NCI-H446 treated with DMSO at 0.1 percent for 48 hours (cell line): ENCODE results near the gene SMYD3.

Experiments
- DNase-seq: peaks from one replicate; lab custom pipeline; 2025; lab: John Stamatoyannopoulos, UW

SMYD3 gene

GRCh38 chr1:246462986-246463385 lies 44.1 kb downstream of the SMYD3 start:
- DNase-seq = no peak

GRCh38 chr1:246460406-246460805 lies 46.7 kb downstream of the SMYD3 start:
- no peak for DNase-seq

- no peak for DNase-seq
Measured at GRCh38 chr1:246459221-246459620, 47.9 kb downstream of the SMYD3 start.

GRCh38 chr1:246455476-246455875 lies 51.6 kb downstream of the SMYD3 start:
- DNase-seq = no peak

- DNase-seq = no peak
Measured at GRCh38 chr1:246454655-246455054, 52.4 kb downstream of the SMYD3 start.

DNA sequence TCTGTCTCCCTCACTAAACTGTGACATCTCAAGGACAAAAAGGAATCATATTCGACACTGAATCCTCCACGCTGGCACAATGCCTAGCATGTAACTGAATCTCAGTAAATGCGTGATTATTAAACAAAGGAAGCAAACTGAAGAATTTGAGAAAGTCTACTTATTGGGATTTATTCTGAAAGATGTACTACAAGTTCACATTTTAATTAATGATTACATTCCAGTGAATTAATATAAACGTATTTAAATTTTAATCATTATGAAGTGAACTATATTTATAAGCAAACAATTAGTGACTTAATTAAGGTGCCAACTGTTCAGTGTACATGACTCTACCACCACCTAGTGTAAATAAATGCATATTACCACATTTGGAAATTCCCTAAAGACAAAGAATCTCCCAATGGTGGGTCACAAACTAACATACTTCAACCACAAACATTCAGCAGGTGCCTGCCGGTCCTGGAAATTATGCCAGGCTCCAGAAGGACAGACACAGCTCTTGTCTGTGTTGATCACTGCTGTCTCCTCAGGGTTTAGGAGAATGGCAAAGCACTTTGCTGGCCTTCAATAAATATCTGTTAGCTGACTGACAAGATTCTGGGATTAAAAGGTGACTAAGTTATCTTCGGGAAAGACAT lies 56.3 kb downstream of the SMYD3 start:
- peak; percentile 25 for DNase-seq

DNA sequence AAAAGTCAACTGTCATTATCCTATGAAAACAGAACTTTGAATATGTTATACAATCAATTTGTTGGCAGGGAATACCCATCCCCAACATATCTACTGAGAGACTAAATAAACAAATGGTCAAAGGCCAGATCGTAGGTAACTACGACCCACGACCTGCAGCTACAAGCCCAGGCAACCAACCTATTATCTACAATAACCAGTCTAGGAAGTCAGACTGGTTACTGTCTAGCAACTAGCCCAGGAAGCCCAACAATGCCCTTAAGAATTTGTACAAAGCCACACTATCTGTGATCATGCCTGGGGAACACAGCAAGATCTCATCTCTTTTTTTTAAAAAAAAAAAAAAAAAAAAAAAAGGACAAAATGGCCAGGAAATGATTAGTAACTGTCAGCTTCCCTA lies 58.7 kb downstream of the SMYD3 start:
- no peak for DNase-seq

GRCh38 chr1:246447501-246447900 lies 59.6 kb downstream of the SMYD3 start:
- no peak for DNase-seq

GRCh38 chr1:246445503-246445902 lies 61.6 kb downstream of the SMYD3 start:
- no peak for DNase-seq

DNA sequence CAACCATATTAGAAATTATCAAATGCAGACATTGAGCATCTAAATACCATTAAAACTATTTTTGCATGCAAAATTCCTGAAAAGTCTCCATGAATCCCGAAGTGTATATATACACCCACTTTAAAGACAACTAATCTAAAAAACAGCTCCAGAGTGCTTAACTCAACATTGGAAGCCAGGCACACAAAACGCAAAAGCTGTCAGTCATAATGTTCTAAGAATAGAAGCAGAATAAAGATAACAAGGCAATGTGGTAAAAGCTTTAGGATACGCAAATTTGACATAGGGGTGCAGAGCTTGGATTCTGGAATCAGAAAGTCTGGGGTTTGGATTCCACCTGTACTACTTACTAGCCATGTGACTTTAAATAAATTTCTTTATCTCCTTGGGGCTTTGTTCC lies 62.5 kb downstream of the SMYD3 start:
- DNase-seq = no peak

GRCh38 chr1:246437961-246438360 lies 69.1 kb downstream of the SMYD3 start:
- DNase-seq = no peak

DNA sequence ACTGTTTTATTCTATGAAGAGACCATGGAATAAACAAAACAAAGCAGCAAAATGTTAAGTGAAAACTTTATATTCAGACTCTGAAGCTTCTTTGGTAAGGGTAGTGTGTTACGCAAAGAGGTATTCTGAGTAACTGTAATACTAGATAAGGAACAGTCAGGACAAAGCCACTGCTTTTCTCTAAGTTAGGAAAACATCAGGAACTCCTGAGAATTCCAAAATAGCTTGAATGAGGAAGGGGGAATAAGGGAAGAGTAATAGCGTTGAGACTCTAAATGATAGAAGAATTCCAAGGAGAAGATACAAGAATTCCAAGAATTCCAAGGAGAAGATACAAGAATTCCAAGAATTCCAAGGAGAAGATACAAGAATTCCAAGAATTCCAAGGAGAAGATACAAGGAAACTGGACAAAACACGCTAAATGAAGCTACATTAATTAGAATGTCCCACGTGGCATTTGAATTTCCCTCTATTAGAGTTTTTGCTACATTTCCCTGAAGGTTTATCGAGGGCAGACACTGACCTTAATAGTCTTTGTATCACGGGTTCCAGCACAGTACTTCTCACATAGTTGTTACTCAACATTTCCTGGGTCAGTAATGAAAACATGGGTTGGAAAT lies 71.5 kb downstream of the SMYD3 start:
- no peak for DNase-seq

DNA sequence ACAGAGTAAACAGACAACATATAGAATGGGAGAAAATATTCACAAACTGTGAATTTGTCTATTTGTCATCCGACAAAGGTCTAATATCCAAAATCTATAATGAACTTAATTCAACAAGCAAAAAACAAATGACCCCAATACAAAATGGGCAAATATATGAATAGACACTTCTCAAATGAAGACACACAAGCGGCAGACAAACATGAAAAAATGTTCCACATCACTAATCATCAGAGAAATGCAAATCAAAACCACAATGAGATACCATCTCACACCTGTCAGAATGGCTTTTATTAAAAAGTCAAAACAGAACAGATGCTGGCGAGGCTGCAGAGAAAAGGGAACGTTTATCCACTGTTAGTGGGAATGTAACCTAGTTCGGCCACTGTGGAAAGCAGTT lies 72.7 kb downstream of the SMYD3 start:
- DNase-seq = no peak

DNA sequence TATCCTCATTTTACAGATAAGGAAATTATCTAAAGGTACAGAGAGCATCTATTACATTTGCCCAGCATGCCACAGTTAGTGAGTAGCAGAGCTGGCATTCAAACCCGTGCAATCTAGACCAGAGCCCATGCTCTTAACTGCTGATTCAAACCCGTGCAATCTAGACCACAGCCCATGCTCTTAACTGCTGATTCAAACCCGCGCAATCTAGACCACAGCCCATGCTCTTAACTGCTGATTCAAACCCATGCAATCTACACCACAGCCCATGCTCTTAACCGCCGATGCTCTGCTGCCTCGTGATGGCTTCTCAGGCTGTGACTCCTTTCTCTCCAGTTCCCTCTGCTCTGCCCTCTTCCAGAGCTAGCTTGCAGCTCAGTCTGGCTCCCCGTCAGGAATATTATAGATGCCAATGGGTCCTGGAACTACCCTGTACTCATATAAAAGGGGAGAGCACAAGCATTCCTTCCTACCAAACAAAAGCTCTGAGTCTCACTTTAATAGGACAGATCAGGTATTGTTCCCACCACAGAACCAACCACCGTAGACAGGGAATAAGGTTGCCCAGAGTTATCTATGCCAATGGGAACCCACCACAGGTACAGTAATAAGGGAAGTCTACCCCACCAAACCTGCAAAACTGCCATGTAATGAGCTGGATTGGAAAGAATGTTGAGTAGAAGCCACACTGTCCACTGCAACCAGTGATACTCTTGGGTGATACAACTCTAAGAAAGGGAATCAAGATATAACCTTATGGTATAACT lies 78.4 kb downstream of the SMYD3 start:
- DNase-seq = no peak

DNA sequence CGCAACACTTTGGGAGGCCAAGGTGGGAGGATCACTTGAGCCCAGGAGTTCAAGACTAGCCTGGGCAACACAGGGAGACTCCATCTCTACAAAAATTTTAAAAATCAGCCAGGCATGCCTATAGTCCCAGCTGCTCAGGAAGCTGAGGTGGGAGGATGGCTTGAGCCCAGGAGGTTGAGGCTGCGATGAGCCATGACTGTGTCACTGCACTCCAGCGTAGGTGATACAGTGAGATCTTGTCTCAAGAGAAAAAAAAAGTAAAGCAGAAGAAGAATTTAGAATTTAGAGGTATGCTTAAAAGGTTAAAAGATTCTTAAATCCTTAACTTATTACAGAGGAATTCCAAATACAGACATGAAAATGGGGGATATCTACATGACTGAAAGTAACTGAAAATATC lies 79.5 kb downstream of the SMYD3 start:
- DNase-seq = no peak

DNA sequence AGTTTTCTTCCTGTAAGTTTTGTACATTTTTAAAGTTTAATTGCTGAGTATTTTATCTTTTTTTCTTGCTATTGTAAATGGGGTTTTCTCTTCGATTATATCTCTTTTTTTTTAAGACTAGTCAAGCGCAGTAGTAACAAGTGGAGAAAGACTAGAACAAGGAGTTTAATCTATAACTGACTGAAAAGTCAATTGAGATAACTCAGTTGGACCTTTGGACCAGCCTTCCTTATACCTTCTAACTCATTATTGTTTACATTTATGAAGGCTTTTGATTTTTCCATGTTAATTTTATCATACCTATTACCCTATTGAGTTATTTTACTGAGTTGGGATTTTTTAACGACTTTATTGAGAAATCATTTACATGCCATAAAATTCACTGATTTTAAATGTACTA lies 81.2 kb downstream of the SMYD3 start:
- DNase-seq = no peak

- no peak for DNase-seq
Measured at GRCh38 chr1:246425139-246425794, 81.8 kb downstream of the SMYD3 start.

- DNase-seq = no peak
Measured at GRCh38 chr1:246420300-246420699, 86.8 kb downstream of the SMYD3 start.

DNA sequence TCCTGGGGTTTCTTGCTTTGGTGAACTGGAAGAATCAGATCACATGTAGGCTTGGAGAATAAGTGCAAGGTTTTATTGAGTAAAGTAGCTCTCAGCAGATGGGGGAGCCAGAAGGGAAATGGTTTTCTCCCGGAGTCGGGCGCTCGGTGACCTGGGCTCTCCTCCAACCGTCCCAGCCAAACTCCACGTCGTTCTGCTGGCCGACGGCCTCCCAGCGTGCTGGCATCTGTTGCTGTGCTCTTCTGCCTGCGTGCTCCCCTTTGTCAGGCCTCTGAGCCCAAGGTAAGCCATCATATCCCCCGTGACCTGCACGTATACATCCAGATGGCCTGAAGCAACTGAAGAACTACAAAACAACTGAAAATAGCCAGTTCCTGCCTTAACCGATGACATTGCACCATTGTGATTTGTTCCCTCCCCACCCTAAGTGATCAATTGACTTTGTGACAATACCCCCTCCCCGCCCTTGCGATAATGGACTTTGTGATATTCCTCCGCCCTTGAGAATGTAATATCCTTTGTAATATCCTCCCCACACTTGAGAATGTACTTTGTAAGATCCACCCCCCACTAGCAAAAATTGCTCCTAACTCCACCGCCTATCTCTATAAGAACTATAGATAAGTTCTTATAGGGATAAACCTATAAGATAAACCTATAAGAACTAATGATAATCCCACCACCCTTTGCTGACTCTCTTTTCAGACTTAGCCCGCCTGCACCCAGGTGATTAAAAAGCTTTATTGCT lies 88.3 kb downstream of the SMYD3 start:
- peak; percentile 89 for DNase-seq

- no peak for DNase-seq
Measured at GRCh38 chr1:246417813-246418564, 89.1 kb downstream of the SMYD3 start.

- no peak for DNase-seq
Measured at GRCh38 chr1:246417152-246417812, 89.8 kb downstream of the SMYD3 start.
